GM21526 (cell line): ENCODE measurements around the gene SSR4.
"Not testable (repeated sequence)": the region's sequence is repeated elsewhere in the genome, so short reads cannot be mapped to it uniquely, and the experiment has no call there.

ENCODE experiments used
- ATAC-seq: cut with Tn5 transposase; IDR thresholded peaks from one replicate; pipeline ENCODE4 v1.9.1; 2021; ENCODE audit warnings: moderate library complexity; ENCODE audit not compliant: unreplicated experiment, low FRiP score

SSR4 gene

GRCh38 chrX:153794018-153794896, at the start of gene SSR4, which contains the start of gene IDH3G:
Gene SSR4, plus strand, starts transcription at chrX:153794668. Its CDS starts 20 bp downstream, at chrX:153794688.
Gene IDH3G, minus strand, starts transcription at chrX:153794375. Its CDS starts 49 bp downstream, at chrX:153794326.
- ATAC-seq, result peak; percentile 82

- ATAC-seq, result not testable (repeated sequence)
Observed at GRCh38 chrX:153745067-153745433, 49.4 kb upstream of the SSR4 start.

GRCh38 chrX:153746359-153746758, 48.1 kb upstream of the SSR4 start:
- no peak for ATAC-seq

GRCh38 chrX:153746991-153747390, 47.5 kb upstream of the SSR4 start:
- ATAC-seq, result not testable (repeated sequence)

- ATAC-seq, result not testable (repeated sequence)
Observed at GRCh38 chrX:153749017-153749416, 45.5 kb upstream of the SSR4 start.

- ATAC-seq, result no peak
Observed at GRCh38 chrX:153750127-153750774, 44.2 kb upstream of the SSR4 start.

- no peak for ATAC-seq
Observed at GRCh38 chrX:153755136-153755535, 39.3 kb upstream of the SSR4 start.

GRCh38 chrX:153761863-153762262, 32.6 kb upstream of the SSR4 start:
- ATAC-seq, result no peak

- ATAC-seq, result no peak
Observed at GRCh38 chrX:153762626-153763173, 31.8 kb upstream of the SSR4 start.

GRCh38 chrX:153763298-153763932, 31.1 kb upstream of the SSR4 start:
- ATAC-seq, result no peak

- no peak for ATAC-seq
Observed at GRCh38 chrX:153763989-153764755, 30.3 kb upstream of the SSR4 start, which contains the start of gene PLXNB3. Gene PLXNB3, plus strand, starts transcription at chrX:153764249. Its CDS starts 1,287 bp downstream, at chrX:153765536.

- no peak for ATAC-seq
Observed at GRCh38 chrX:153764786-153765137, 29.7 kb upstream of the SSR4 start.

GRCh38 chrX:153765138-153766079, 29.1 kb upstream of the SSR4 start:
- no peak for ATAC-seq

GRCh38 chrX:153766098-153766817, 28.2 kb upstream of the SSR4 start:
- ATAC-seq, result no peak

GRCh38 chrX:153766871-153767673, 27.4 kb upstream of the SSR4 start:
- no peak for ATAC-seq

GRCh38 chrX:153767674-153768055, 26.8 kb upstream of the SSR4 start:
- ATAC-seq, result no peak

GRCh38 chrX:153768311-153769157, 25.9 kb upstream of the SSR4 start:
- no peak for ATAC-seq
